Type B pancreatic cell (in vitro differentiated cells): ENCODE data around the gene TRIM24. TPM values are rescaled to one million over a fixed set of nuclear protein-coding genes. Genes with fewer than 3 reads are reported as not detected.

Experiments
- DNase-seq: peaks from one replicate; pipeline ENCODE4 v3.0.0; 2021; ENCODE audit warnings: mixed read lengths; ENCODE audit not compliant: unreplicated experiment; ENCODE audit errors: extremely low spot score
- H3K27ac Mint-ChIP-seq: 2 replicates; pipeline ENCODE4 v1.8.0; 2021; ENCODE audit warnings: mild to moderate bottlenecking, mixed read lengths
- H3K27me3 Mint-ChIP-seq: 2 replicates; pipeline ENCODE4 v1.8.0; 2021; ENCODE audit warnings: mixed read lengths
- H3K36me3 Mint-ChIP-seq: 2 replicates; pipeline ENCODE4 v1.8.0; 2021; ENCODE audit warnings: mixed read lengths
- H3K4me1 Mint-ChIP-seq: one replicate; pipeline ENCODE4 v1.8.0; 2021; ENCODE audit warnings: mixed read lengths; ENCODE audit not compliant: unreplicated experiment
- H3K4me3 Mint-ChIP-seq: 2 replicates; pipeline ENCODE4 v1.8.0; 2021; ENCODE audit warnings: mild to moderate bottlenecking, mixed read lengths
- H3K9me3 Mint-ChIP-seq: 2 replicates; pipeline ENCODE4 v1.8.0; 2021; ENCODE audit warnings: mixed read lengths
- total RNA-seq: library from RNA; stranded (reverse); gene quantifications from 2 replicates; pipeline ENCODE4 v1.2.1, GENCODE V29; 2021; ENCODE audit warnings: low replicate concordance
- TF ChIP-seq, protein P1 (sequence below): fragments of 200-600 bp; sonication (generic); conservative IDR thresholded peaks from 2 replicates; pipeline ENCODE4 v1.5.0; 2021; ENCODE audit warnings: antibody characterized with exemption, mild to moderate bottlenecking

TRIM24 gene
- total RNA-seq, 1 donor from 2014 or later, result 66.8 TPM

- Mint-ChIP-seq H3K27me3 (no peaks in the 10 kb centered on the region), H3K36me3 (peaks cover 64% of the 10 kb centered on the region), H3K27ac (no peak overlapping the region), H3K4me3 (no peak overlapping the region), H3K4me1 (no peaks in the 10 kb centered on the region), H3K9me3 (no peaks in the 10 kb centered on the region)
- TF ChIP-seq, protein P1, sequence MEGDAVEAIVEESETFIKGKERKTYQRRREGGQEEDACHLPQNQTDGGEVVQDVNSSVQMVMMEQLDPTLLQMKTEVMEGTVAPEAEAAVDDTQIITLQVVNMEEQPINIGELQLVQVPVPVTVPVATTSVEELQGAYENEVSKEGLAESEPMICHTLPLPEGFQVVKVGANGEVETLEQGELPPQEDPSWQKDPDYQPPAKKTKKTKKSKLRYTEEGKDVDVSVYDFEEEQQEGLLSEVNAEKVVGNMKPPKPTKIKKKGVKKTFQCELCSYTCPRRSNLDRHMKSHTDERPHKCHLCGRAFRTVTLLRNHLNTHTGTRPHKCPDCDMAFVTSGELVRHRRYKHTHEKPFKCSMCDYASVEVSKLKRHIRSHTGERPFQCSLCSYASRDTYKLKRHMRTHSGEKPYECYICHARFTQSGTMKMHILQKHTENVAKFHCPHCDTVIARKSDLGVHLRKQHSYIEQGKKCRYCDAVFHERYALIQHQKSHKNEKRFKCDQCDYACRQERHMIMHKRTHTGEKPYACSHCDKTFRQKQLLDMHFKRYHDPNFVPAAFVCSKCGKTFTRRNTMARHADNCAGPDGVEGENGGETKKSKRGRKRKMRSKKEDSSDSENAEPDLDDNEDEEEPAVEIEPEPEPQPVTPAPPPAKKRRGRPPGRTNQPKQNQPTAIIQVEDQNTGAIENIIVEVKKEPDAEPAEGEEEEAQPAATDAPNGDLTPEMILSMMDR, result no peak
- DNase-seq, result no peak
These were observed 121.0 kb downstream of the TRIM24 start for GRCh38 chr7:138581065-138581464.

DNA sequence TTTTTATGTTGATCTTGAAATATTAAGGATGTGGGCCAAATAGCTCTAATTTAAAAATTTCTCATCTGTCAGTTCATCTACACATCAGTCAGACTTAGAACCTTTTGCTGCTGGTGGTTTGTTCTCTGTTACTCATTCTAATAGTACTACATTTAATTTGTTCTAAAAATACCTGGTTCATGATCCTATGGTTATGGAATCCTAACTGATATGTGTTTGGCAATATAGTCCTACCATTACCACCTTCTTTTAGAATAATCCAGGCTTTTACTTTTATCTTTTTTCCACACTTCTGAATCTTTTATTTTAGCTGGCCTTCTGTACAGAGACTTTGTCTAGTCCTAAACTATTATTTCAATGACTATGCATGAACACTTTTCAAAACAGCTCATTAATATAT, 124.2 kb downstream of the TRIM24 start:
- H3K9me3 Mint-ChIP-seq, result no peaks in the 10 kb centered on the region
- H3K36me3 Mint-ChIP-seq, result peaks cover 65% of the 10 kb centered on the region
- no peak overlapping the region for H3K4me3 Mint-ChIP-seq
- H3K27ac Mint-ChIP-seq, result no peak overlapping the region
- no peak for DNase-seq
- TF ChIP-seq, protein P1, result no peak
- no peaks in the 10 kb centered on the region for H3K27me3 Mint-ChIP-seq
- no peaks in the 10 kb centered on the region for H3K4me1 Mint-ChIP-seq

- Mint-ChIP-seq H3K27ac (no peak overlapping the region), H3K36me3 (peaks cover 61% of the 10 kb centered on the region), H3K9me3 (no peaks in the 10 kb centered on the region), H3K27me3 (no peaks in the 10 kb centered on the region), H3K4me3 (no peak overlapping the region), H3K4me1 (no peaks in the 10 kb centered on the region)
- TF ChIP-seq, protein P1, result no peak
- no peak for DNase-seq
These were observed 124.6 kb downstream of the TRIM24 start for GRCh38 chr7:138584696-138585095.

- no peak for DNase-seq
- Mint-ChIP-seq H3K27me3 (no peaks in the 10 kb centered on the region), H3K27ac (no peak overlapping the region), H3K36me3 (peaks cover 57% of the 10 kb centered on the region), H3K4me3 (no peak overlapping the region), H3K4me1 (no peaks in the 10 kb centered on the region), H3K9me3 (no peaks in the 10 kb centered on the region)
- TF ChIP-seq, protein P1, result no peak
These were observed 125.4 kb downstream of the TRIM24 start for GRCh38 chr7:138585283-138585993.

DNA sequence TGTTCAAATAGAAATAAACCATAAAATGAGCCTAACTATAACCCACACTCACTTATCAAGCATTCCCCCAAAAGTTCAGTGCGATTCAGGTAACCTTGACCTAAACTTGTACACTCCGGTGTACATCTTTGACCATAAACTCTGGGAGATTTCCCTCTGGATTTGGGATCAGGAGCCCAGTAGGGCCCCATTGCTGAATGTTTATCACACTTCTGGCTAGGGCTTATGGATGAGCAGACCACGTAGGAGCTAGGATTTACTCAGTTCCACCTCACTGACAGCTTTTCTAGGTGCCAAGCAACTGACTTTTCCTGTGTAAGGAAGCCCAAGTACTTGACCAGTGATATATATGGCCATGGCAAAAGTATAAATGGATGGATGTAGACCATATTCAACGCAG, 127.4 kb downstream of the TRIM24 start:
- Mint-ChIP-seq H3K27me3 (no peaks in the 10 kb centered on the region), H3K4me1 (no peaks in the 10 kb centered on the region), H3K36me3 (peaks cover 49% of the 10 kb centered on the region), H3K27ac (no peak overlapping the region), H3K9me3 (no peaks in the 10 kb centered on the region), H3K4me3 (no peak overlapping the region)
- TF ChIP-seq, protein P1, result no peak
- DNase-seq, result no peak
